Activated CD4-positive, CD25-positive, alpha-beta regulatory T cell treated with anti-CD3 and anti-CD28 coated beads, Interleukin-2, amount 50 U/mL, for 24 hours (primary cell): Measurements from ENCODE around the gene CCDC71.

Experiments used
- ATAC-seq, 2 donors: fragments of 150-1000 bp; cut with Tn5 transposase; one replicate each; pipeline ENCODE4 v1.10.0; 2021; ENCODE audit warnings: mild to moderate bottlenecking in 1 of 2, moderate library complexity in 1 of 2

CCDC71 gene

DNA sequence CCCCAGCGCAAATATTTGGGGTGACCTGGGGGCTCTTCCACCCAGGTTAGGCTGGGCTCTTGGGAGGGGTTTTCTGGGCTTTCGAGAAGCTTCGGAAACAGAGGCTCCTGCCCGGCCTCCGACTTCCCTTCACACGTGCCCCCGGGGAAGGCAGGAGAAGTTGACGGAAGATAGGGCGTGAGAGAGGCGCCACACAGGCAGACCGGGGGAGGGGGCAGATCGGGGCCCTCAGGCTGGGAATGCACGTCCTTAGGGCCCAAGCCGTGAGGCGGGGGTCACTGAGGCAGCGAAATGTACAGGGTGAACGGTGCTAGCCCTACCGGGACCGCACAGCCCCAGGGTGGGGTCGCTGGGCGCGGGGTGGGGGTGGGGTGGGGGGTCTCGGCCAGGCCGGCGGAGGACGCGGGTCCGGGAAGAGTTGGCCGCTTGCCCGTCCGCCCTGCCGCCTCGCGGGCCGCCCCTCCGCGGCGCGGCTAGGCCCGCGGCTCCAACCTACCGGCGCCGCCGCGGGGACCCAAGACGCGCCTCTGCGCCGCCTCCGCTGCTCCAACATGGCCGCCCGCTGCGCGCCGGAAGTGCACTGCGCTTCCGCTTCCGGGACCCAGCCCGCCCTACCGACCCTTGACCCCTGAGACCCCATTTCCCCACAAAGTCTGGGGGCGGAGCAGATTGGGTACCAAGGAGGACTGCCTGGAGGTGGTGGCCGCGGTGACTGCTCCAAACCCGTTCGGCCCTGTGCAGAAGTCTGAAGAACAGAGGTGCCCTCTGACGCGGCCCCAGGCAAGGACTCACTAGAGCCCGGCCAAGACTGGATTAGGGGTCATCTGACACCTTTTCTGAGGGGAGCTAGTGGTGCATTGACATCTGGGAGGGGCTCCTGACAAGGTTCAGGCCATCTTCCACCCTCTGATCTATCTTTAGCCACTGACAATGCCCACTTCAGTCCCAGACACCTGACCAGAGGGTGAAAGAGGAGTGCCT lies at the start of gene CCDC71:
Gene CCDC71 (minus strand): TSS at position 561 of the 981 bp plus-strand sequence. CDS start 2,123 bp downstream, outside the sequence.
- ATAC-seq = peak; percentile 83

DNA sequence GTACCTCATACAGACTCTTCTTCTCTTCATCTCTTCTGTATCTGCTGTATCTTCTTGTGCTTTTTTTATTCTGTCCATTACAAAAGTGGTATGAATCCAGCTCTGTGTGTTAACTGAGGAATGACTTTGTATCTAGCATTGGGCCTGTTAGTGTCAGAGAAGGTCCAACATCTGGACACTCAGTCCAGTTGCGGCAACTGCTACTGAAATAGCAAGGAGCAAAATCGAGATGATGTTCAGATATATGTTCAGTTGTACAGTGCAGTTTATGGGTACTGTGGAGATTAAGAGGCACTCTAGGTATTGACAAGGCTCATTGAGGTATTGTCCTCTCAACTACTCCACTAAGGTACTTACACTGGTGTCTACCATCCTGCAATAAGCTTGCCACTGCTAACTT lies 47.9 kb upstream of the CCDC71 start:
- no peak for ATAC-seq

DNA sequence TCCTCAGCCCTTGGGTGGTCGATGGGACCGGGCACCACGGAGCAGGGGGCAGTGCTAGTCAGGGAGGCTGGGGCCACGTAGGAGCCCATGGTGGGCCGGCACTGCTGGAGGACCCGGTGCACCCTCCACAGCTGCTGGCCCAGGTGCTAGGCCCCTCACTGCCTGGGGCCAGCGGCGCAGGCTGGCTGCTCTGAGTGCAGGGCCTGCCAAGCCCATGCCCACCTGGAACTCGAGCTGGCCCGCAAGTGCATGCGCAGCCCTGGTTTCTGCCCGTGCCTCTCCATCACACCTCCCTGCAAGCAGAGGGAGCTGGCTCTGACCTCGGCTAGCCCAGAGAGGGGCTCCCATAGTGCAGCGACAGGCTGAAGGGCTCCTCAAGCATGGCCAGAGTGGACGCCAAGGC lies 47.4 kb upstream of the CCDC71 start:
- ATAC-seq = no peak

DNA sequence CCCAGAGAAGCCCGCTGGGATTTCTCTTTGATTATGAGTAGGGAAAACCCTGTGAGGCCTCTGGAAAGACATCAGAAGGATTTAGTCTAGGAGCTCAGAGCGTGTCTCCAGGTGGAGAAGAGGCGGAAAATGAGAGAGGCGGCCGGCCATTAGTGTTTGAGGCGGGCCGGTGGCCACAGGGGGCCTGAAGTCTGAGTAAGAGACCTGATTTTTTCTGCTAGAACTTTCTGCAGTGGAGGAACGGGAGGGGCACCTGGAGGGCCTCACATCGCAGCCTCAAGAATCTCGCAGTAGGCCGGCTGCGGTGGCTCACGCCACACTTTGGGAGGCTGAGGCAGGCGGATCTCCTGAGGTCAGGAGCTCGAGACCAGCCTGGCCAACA lies 33.8 kb upstream of the CCDC71 start:
- no peak for ATAC-seq

DNA sequence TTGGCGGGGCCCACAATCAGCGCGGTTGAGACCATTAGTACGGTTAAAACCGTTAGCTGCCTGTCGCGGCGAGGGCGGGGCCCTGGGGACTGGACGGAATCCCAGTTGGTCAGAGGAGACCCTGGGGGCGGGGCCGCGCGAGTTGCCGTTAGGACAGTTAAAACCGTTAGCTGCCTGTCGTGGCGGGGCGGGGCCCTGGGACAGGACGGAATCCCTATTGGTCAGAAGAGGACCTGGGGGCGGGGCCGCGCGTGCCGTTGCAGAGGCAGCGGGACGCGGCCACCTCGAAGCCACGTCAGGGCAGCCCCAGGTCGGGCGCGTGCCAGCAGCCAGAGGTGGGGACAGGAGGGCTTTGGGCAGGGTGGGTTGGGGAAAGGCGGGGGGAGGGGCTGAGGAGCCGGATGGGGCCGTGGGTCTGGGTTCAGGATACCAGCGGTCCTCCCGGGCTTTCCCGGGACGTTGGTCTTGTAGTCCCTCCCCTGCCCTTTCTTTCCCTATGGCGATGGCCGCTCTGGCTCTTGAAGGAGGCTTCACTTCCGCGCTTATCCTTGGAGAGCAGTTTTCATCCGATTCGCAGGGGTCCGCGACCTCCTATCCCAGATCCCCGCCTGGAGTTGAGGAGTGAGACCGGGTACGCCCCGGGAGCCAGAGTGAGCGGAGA lies 33.2 kb upstream of the CCDC71 start:
- no peak for ATAC-seq

DNA sequence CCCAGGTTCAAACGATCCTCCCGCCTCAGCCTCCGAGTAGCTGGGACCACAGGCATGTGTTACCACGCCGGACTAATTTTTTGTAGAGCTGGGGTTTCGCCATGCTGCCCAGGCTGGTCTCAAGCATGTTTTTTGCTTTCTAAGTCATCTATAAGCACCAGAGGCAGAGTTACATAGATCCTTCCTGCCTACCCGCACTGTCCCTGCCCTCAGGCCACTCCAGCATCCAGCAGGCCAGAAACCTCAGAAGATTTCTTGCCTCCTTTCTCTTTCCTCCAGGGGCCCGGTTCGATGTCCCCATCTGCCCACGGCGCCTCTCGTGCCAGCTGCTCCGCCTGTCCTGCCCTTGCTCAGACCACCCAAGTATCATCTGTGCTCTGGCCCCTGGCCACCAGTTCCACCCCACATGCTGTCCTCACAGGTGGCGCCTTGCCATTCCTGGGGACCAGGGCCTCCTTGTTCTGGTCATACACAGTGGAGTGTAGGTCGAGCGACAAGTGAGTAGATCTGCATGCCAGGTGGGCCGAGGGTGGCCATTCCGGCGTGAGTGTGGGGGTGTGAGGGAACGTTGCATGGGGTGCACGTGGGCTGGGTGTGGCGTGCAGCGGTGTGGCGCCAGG lies 32.6 kb upstream of the CCDC71 start:
- no peak for ATAC-seq

DNA sequence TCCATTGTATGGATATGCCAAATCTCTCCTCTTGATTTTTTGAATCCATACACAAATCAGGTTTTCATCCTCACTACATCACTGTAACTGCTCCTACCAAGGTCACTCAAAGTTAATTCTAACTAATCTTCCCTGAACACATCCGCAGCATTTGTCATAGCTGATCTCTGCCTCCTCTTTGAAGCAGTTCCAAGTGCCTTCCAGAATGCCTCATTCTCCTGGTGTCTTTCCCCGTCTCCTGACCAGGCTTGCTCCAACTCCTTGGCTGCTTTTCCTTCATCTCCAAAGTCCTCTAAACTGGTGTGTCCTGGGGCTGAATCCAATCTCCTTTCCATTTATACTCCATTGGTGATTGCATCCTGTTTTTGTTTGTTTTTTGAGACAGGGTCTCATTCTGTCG lies 32.0 kb upstream of the CCDC71 start:
- ATAC-seq = no peak

DNA sequence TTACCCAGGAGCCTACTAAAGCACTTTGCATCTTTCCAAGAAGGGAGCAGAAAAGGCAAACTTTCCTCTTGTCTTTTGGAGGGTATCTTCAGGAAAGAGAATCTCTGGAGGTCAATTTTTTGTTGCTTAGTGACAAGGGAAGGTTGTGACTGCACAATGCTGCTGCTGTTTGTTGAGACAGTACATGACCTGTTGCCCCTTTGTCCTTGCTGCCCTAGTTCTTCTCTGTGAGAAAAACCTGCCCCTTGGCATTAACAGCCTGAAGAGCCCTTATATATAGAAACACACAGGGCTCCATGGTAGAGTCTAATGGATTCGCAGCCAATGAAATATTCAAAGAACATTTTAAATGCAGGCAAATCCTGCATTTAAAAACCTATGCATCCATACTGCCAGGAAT lies 25.6 kb upstream of the CCDC71 start:
- ATAC-seq = no peak

DNA sequence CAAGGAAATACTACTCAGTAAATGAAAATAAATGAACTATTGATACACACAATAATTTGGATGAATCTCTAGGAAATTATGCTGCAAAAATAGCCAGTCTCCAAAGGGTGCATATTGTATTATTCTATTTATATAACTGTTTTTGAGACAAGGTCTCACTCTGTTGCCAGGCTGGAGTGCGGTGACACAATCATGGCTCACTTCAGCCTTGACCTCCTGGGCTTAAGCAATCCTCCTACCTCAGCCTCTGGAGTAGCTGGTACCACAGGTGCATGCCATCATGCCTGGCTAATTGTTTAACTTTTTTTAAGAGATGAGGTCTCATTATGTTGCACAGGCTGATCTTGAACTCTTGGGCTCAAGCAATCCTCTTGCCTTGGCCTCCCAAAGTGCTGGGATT lies 17.7 kb upstream of the CCDC71 start:
- no peak for ATAC-seq

DNA sequence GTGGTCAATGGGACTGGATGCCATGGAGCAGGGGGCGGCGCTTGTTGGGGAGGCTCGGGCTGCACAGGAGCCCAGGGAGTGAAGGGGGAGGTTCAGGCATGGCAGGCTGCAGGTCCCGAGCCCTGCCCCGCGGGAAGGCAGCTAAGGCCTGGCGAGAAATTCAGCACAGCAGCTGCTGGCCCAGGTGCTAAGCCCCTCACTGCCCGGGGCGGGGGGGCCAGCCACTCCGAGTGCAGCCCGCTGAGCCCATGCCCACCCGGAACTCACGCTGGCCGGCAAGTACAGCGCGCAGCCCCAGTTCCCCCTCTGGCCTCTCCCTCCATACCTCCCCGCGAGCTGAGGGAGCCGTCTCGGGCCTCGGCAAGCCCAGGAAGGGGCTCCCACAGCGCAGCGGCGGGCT lies 16.6 kb upstream of the CCDC71 start:
- no peak for ATAC-seq

DNA sequence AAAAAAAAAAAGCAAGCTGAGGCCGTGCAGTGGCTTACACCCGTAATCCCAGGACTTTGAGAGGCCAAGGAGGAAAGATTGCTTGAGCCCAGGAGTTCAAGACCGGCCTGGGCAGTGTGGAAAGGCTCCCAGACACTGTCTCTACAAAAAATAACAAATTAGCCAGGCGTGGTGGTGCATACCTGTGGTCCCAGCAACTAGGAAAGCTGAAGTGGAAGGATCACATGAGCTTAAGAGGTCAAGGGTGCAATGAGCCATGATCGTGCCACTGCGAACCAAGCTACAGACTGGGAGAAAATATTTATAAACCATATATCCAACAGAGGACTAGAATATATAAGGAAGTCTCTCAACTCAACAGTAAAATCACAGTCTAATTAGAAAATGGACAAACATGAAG lies 15.2 kb upstream of the CCDC71 start:
- no peak for ATAC-seq

DNA sequence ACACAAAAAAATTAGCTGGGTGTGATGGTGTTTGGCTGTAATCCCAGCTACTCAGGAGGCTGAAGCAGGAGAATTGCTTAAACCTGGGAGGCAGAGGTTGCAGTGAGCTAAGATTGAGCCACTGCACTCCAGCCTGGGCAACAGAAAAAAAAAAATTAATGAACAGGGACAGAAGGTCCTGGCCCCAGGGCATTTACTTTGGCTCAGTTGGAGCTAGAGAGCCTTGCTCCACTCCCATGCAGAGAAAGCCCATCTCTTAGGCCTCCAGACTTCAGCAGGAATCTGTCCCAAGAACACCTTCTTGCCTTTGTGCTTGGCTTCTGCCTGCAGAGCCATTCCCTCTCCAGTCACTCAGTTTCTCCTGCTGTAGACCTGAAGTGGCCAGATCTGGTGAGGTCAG lies 14.0 kb upstream of the CCDC71 start:
- no peak for ATAC-seq

DNA sequence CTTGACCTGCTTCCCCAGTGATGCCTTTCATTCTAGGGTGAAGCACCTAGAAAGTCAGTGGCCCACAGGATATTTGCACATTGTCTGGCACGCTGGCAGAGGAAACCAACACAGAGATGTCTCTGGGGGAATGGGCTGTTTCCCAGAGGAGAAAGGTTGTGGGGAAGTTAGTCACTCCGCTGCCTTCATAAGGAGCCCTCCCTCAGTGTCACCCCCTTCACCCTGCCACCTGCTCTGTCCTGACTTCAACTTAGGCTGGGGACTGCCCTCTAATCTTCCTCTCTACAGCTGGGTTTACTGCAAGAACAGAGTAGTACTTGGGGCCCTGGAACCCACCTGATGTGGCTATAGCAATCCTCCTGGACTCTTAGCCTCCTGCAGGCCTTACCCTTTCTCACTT lies 10.9 kb upstream of the CCDC71 start:
- ATAC-seq = no peak

DNA sequence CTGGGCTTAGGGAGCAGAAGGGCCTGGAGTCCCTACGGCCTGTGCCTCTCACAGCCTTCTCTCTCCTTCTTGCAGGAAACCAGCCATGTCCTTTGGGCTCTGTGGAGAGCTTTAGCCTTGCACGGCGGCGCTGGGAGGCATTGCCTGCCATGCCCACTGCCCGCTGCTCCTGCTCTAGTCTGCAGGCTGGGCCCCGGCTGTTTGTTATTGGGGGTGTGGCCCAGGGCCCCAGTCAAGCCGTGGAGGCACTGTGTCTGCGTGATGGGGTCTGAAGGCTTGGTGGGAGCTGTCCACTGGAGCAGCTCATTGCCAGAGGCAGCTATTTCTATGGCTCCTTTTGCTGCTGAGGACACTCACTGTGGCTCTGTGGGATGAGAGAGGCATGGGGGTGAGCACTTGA lies 9.4 kb upstream of the CCDC71 start:
- no peak for ATAC-seq

DNA sequence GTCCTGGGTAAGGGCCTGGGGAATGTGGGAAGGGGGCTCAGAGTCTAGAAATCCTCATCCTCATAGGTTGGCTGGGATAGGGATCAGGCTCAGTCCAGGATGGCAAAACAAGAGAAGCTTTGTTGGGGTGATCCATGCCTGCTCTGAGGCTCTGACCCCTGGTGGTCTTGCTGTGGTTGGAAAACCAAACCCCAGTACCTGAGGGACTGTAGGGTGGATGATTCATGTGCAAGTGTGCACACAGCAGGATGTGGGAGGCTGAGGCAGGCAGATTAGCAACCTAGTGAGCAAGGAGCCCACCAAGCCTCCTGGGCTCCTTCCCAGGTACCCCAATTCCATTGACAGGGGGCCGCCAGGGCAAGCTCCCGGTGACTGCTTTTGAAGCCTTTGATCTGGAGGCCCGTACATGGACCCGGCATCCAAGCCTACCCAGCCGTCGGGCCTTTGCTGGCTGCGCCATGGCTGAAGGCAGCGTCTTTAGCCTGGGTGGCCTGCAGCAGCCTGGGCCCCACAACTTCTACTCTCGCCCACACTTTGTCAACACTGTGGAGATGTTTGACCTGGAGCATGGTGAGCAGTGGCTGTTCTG lies 8.4 kb upstream of the CCDC71 start:
- no peak for ATAC-seq

DNA sequence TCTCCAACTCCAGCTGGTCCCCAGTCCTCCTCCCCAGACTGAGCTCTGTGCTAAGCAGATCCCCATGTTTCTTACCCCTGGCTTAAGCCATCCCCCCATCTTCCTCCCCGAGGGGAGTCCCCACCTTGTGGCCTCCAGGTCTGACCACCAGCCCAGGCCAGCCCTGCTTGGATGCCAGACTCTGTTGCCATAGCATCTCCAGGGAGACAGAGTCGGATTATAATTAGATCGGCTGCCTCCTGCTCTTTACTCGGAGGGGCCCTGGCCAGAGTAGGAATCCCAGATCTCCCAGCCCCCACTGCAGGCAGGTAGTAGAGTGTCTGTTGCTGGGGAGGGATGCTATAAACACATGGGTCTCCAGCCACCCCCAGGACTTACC lies 7.7 kb upstream of the CCDC71 start:
- ATAC-seq = no peak

DNA sequence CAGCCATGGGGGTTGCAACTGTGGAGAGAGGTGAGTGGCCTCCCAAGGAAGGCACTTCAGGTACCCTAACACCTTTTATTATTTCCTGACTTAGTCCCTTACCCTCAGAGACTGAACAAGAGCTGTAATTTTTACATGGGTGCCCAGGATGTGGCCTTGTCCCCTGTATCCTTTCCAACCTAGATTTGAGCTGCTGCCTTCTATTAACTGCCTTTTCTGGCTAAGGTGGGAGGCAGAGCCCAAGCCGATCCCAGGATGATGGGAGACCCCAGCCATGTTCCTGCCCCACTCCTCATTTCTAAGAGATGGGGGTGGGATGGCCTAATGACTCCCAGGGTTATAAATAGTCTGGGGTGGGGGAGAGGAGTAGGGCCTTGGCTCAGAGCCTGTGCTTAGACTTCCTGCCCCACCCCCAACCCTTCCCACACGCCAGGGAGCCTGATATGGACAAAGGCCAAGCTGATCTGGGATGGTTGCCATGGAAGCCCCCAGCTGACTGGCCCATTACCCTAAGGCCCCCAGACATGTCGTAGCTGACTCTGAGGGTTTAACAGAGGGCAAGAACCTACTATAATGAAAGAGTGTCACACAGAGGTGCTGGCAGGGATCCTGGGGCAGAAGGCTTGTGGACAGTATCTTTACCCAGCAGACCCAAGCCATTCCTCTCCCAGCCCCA lies 7.1 kb upstream of the CCDC71 start:
- ATAC-seq = no peak

DNA sequence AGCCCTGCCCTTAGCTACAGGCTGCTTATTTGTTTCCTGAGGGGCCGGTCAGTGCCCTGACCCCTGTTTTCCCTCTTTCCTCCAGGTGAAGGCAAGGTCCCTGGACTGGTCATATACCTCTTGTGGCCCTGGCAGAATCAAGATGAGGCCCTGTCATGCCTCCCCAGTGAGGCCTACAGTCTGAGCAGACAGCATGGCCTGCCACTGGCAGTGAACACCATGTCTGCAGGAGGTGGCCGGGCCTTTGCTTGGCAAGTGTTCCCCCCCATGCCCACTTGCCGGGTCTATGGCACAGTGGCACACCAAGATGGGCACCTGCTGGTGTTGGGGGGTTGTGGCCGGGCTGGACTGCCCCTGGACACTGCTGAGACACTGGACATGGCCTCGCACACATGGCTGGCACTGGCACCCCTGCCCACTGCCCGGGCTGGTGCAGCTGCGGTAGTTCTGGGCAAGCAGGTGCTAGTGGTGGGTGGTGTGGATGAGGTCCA lies 6.5 kb upstream of the CCDC71 start:
- no peak for ATAC-seq

DNA sequence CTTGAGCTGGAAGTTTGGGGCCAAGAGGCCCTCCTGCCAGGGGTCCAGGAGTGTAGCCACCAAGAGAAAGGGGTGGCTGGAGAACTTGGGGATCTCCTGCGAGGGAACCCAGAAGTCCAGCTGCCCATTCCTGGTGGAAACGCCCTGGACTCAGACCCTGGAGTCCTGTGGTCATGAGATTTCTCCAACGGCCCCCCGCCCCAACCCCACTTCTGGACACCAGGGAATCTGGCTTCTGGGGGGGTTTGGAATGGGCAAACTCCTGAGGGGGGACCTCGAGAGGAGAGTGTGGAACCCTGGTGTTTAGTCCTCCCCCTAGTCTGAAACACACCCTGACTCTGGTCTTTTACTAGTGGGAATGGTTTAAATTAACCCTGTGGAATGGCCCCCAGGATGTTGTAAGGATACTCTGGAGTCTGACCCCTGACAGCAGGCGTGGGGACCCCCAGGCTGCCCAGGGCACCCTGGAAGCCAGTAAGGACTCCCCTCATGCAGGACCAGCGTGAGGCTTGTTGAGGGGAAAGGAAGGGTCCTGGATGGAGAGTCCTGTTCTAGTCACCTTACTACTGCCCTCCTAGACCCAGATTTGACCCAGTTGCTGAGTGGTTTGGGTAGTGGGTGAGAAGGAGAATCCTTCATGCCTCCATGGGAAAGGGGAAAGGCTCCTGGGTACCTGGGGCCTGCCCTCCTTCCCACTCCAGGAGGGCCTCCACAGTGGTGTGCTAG lies 5.8 kb upstream of the CCDC71 start:
- no peak for ATAC-seq

DNA sequence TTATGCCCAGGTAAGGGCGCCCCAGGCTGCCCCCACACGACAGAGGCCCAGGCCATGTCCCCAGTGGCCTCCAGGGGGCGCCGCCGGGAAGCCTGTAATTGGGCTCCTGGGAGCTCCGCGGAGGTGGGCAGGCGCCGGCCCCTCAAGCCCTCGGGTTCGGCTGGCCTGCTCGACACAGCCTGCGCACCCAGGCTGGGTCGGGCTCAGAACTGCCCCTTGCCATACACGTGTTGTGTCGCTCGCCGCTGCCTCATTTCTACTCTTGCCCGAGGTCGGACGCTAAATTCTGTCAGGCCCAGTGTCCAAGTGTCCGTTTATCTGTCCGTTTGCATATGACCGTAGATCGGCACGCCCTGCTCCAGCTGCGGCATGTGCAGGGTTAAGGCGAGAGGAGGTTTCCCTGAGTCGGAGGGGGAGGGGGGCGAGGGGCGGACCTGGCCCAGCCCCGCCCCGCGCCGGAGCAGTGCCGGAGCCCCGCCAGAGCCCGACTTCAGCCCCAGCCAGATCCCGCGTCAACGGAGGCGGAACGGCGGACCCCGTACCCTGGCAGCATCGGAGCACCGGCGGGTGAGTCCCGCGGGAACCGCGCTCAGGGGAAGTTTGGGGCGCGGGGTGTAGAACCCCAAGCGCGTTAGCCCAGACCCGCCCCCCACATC lies 5.1 kb upstream of the CCDC71 start, which contains the start of gene KLHDC8B:
Gene KLHDC8B (plus strand): TSS at position 480 of the 656 bp plus-strand sequence. CDS start 1,172 bp downstream, outside the sequence.
- ATAC-seq = peak; percentile 79 to 83

DNA sequence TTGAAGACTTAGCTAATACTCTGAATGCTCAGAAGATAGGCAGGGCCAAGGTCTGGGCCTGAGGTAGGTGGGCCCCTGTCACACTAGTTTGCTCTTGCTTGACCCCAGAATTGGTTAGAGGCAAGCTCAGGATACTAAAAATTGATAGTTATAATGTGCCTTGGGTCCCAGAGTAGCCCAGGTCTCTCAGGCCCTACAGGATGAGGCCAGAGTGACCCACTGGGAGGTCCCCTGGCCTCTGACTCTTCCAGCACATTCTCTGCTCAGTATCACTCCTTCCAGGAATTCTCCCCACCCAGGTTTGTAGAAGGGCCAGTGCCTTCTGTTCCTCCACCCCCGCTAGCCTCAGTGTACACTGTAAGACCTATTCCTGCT lies 4.6 kb upstream of the CCDC71 start:
- ATAC-seq = no peak
